ENCODE measurements around the gene DFFB. TPM values are rescaled to one million over a fixed set of nuclear protein-coding genes. Genes with fewer than 3 reads are reported as not detected.

Gene DFFB
- total and polyA plus RNA-seq, 2 of the 4 experiments (the other 2 are of a cell fraction): 6.5 to 7.3 TPM

GRCh38 chr1:3890389-3891328, 33.4 kb downstream of the DFFB start:
- Histone ChIP-seq H3K4me3 (ENCODE audit: insufficient read depth, low read depth, low read length) (no peak overlapping the region), H2AK9ac (replicated peaks; ENCODE audit: low read depth, low read length, poor library complexity) (no peak overlapping the region), H3K14ac (replicated peaks; ENCODE audit: low read depth, low read length) (no peak overlapping the region), H4K91ac (ENCODE audit: insufficient read depth, low read depth, low read length) (no peak overlapping the region), H4K5ac (ENCODE audit: low read depth, low read length) (no peak overlapping the region), H3K9ac (ENCODE audit: low read depth, low read length) (no peak overlapping the region), H3K56ac (ENCODE audit: extremely low read depth, insufficient read depth, low read length) (no peak overlapping the region), H3K27me3 (ENCODE audit: control insufficient read depth, insufficient read depth, low read length) (no peaks in the 10 kb centered on the region), H2BK20ac (ENCODE audit: low read depth, low read length) (no peak overlapping the region), H2AFZ (replicated peaks; ENCODE audit: low read length, poor library complexity) (no peak overlapping the region), H3K18ac (ENCODE audit: low read depth, low read length) (no peak overlapping the region), H2BK120ac (ENCODE audit: low read depth, low read length) (no peak overlapping the region), H3K4me1 (ENCODE audit: control insufficient read depth, insufficient read depth, low read length) (peaks cover 6% of the 10 kb centered on the region), H3K9me1 (ENCODE audit: insufficient read depth, low read length) (peaks cover 5% of the 10 kb centered on the region; the same call in 1 of the 2 replicates), H3K79me1 (ENCODE audit: low read depth in 1 of 2, low read length in 2 of 2) (peaks cover 8 to 21% of the 10 kb centered on the region in 2 experiments), H3K4ac (ENCODE audit: low read depth, low read length) (no peak overlapping the region), H4K20me1 (ENCODE audit: insufficient read depth, low read length) (peaks cover 11% of the 10 kb centered on the region), H3K9me3 (ENCODE audit: control insufficient read depth, insufficient read depth, low read length) (no peaks in the 10 kb centered on the region), H4K8ac (ENCODE audit: low read depth in 2 of 2, low read length in 2 of 2) (no peak overlapping the region), H3K36me3 (ENCODE audit: control insufficient read depth, insufficient read depth, low read length) (peaks cover 39% of the 10 kb centered on the region), H3K27ac (ENCODE audit: insufficient read depth, low read length) (no peak overlapping the region), H3K4me2 (ENCODE audit: low read depth, low read length) (no peak overlapping the region), H3K23ac (ENCODE audit: low read depth, low read length) (no peak overlapping the region), H2BK15ac (ENCODE audit: low read depth, low read length) (no peak overlapping the region), H2BK5ac (ENCODE audit: low read depth, low read length, poor library complexity, severe bottlenecking) (no peak overlapping the region), H2AK5ac (ENCODE audit: low read depth, low read length) (no peak overlapping the region)
- no peak for DNase-seq
- POLR2A ChIA-PET (ENCODE audit: unreplicated experiment): no interaction called here
- CTCF ChIA-PET: no interaction called here
- WGBS, 2 experiments (ENCODE audit: extremely low coverage in 2 of 2, insufficient read length in 1 of 2): 96% methylated on average over 16 of the region's 26 CpGs; no CpG with 5 or more reads in 1 of the 2 experiments
- in situ Hi-C loops (cut with MboI; ENCODE audit: low sequenced_read_pairs): no loop called here
- intact Hi-C loops (cut with micrococcal nuclease): no loop called here
- no TSS peak for BruUV-seq (replicated peaks)
- dilution Hi-C loops (cut with HindIII; ENCODE audit: low sequenced_read_pairs, unreplicated experiment): no loop called here
- ATAC-seq (ENCODE audit: low read depth): no peak
- no peak for TF ChIP-seq NFE2L2 (IDR thresholded peaks at IDR 0.05; ENCODE audit: low read depth, low read length)
- no peak for TF ChIP-seq MXI1 (IDR thresholded peaks at IDR 0.05; ENCODE audit: borderline replicate concordance, low read depth, low read length)
- no peak for TF ChIP-seq RCOR1 (IDR thresholded peaks at IDR 0.05; ENCODE audit: insufficient replicate concordance, low read length)
- TF ChIP-seq MAFK (IDR thresholded peaks at IDR 0.05; ENCODE audit: low read depth, low read length): no peak
- TF ChIP-seq CHD1 (IDR thresholded peaks at IDR 0.05; ENCODE audit: low read depth, low read length): no peak
- no peak for TF ChIP-seq RAD21 (IDR thresholded peaks at IDR 0.05; ENCODE audit: low read length)
- TF ChIP-seq CTCF (conservative IDR thresholded peaks at IDR 0.05; ENCODE audit: low read depth, low read length): no peak
- TF ChIP-seq RFX5 (IDR thresholded peaks at IDR 0.05; ENCODE audit: low read depth, low read length): no peak
- no peak for TF ChIP-seq SMC3 (IDR thresholded peaks at IDR 0.05; ENCODE audit: low read depth, low read length)
- no peak for TF ChIP-seq CEBPB (IDR thresholded peaks at IDR 0.05; ENCODE audit: low read depth, low read length)
- TF ChIP-seq POLR2A (IDR thresholded peaks at IDR 0.05; ENCODE audit: low read depth, low read length): no peak
- no peak for TF ChIP-seq ELK1 (IDR thresholded peaks at IDR 0.05; ENCODE audit: borderline replicate concordance, low read depth, low read length)
- TF ChIP-seq BHLHE40 (IDR thresholded peaks at IDR 0.05; ENCODE audit: low read depth, low read length): no peak
